AG04449 (cell line): ENCODE measurements around the gene TOMM5.

ENCODE experiments used
- CTCF ChIA-PET: fragments of 350-600 bp; formaldehyde crosslinking; extraction: SDS; loops from one replicate; lab custom pipeline; 2021; ENCODE audit warnings: antibody characterized with exemption; lab: Yijun Ruan, JAX
- POLR2A ChIA-PET: fragments of 400-600, 350-600 bp; formaldehyde crosslinking; extraction: SDS; loops from one replicate; lab custom pipeline; 2020; ENCODE audit warnings: antibody characterized with exemption, inconsistent platforms; lab: Yijun Ruan, JAX
- DNase-seq: peaks from one replicate; pipeline ENCODE4 v3.0.0-alpha.2; 2010; ENCODE audit warnings: low read depth, low spot score
- H3K4me3 ChIP-seq: 2 replicates; pipeline ENCODE4 v1.5.1; 2011; ENCODE audit warnings: low read depth, mild to moderate bottlenecking, control low read depth, low read length
- CTCF ChIP-seq: IDR thresholded peaks from one replicate; pipeline ENCODE4 v1.5.1; 2011; ENCODE audit warnings: mild to moderate bottlenecking, moderate library complexity, low read length, control low read depth, inconsistent platforms; ENCODE audit not compliant: insufficient read depth; ENCODE audit errors: missing control alignments

TOMM5 gene

GRCh38 chr9:37559855-37560592 lies 32.4 kb downstream of the TOMM5 start:
- ChIA-PET CTCF (no interaction called here), POLR2A (no interaction called here)
- DNase-seq = no peak
- H3K4me3 ChIP-seq = no peak overlapping the region
- TF ChIP-seq CTCF = no peak

GRCh38 chr9:37559125-37559524 lies 33.3 kb downstream of the TOMM5 start:
- CTCF ChIA-PET = no interaction called here
- H3K4me3 ChIP-seq = no peak overlapping the region
- TF ChIP-seq CTCF = no peak
- POLR2A ChIA-PET = no interaction called here
- DNase-seq = no peak

GRCh38 chr9:37555786-37556185 lies 36.6 kb downstream of the TOMM5 start:
- ChIA-PET POLR2A (interaction anchor here (0.6 to 1.0 kb wide), 3 partner anchors 20 to 807 kb away, joined by 3 to 4 read pairs (median 3); partner anchors contain the start of gene FBXO10), CTCF (no interaction called here)
- no peak for TF ChIP-seq CTCF
- DNase-seq = no peak
- H3K4me3 ChIP-seq = no peak overlapping the region

DNA sequence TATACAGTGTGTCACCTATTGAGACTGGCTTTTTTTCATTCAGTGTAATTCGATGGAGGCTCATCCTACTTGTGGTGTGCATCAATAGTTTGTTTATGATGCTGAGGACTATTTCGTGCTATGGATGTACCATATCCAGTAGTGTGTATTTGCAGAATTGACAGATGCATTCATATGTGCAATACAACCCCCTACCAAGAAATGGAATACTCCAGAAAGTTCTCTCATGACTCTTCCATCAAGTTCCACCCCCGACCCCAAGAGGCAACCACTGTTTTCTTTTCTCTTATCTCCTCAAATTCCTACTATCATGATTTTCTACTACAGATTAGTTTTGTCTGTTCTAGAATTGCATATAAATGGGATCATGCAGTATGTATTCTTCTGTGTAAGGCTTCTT lies 38.1 kb downstream of the TOMM5 start:
- H3K4me3 ChIP-seq = no peak overlapping the region
- ChIA-PET POLR2A (no interaction called here), CTCF (no interaction called here)
- no peak for TF ChIP-seq CTCF
- DNase-seq = no peak

DNA sequence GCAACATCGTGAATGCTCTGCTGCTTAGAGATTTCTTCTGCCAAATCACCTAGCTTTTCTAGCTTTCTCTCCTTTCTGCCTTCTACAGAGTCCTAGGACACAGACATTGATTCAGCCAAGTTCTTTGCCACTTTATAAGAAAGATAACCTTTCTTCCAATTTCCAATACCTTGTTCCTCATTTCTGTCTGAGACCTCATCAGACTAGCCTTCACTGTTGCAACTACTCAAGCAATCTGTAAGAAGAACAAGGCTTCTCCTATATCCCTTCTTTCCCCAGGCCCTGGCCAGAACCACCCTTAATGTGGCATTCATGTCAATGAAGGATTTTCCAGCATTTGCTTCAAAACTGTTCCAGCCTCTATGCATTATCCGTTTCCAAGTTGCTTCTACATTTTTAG lies 40.5 kb downstream of the TOMM5 start:
- ChIA-PET CTCF (no interaction called here), POLR2A (no interaction called here)
- no peak for TF ChIP-seq CTCF
- DNase-seq = no peak
- H3K4me3 ChIP-seq = no peak overlapping the region

DNA sequence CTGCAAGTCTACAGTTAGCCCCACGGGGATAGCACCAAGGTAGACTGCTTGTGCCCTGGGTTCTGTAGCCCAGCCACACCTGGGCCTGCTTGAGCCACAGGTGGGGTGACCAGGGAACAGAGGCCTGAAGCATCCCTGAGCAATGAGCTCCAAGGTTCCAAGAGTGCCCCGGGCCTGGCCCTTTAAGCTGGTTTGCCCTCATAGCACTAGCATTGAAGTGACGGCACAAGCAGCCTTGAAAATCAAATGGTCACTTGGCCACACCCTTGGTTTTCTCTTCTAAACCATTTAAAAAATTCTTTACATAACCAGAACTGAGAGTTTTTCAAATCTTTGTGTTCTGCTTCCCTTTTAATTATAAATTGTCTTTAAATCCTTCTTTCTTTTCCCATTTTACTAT lies 40.9 kb downstream of the TOMM5 start:
- TF ChIP-seq CTCF = no peak
- POLR2A ChIA-PET = no interaction called here
- H3K4me3 ChIP-seq = no peak overlapping the region
- CTCF ChIA-PET = no interaction called here
- DNase-seq = no peak
